Measurements from ENCODE around the gene GNA12. TPM values are rescaled to one million over a fixed set of nuclear protein-coding genes. Genes with fewer than 3 reads are reported as not detected.

Gene GNA12
- total and polyA plus RNA-seq, 10 of the 15 experiments (the other 5 are each of a cell fraction or from before 2014, with no cell fraction given): 1.9 to 51.8 (median 12.6) TPM

- Histone ChIP-seq H3K79me2 (ENCODE audit: control insufficient read depth, insufficient read depth, low read length) (no peaks in the 10 kb centered on the region), H4K20me1 (ENCODE audit: control insufficient read depth, insufficient read depth) (0 out of 2 replicates have a peak, but pooled peaks cover 3% of the 10 kb centered on the region), H3K9me3 (replicated peaks; ENCODE audit: control insufficient read depth, insufficient read depth, low read length) (no peaks in the 10 kb centered on the region), H3K27ac (ENCODE audit: control insufficient read depth, insufficient read depth) (no peak overlapping the region), H2AFZ (ENCODE audit: control insufficient read depth, low read depth, low read length) (no peak overlapping the region), H3K4me1 (ENCODE audit: control insufficient read depth, insufficient read depth, low read length) (no peaks in the 10 kb centered on the region), H3K4me2 (ENCODE audit: control insufficient read depth, insufficient read depth) (no peak overlapping the region), H3K36me3 (ENCODE audit: control insufficient read depth in 2 of 2, insufficient read depth in 2 of 2, low read length in 1 of 2) (peaks cover 4 to 5% of the 10 kb centered on the region in 2 experiments; a peak in 3 of 4 replicates), H3K9ac (ENCODE audit: control insufficient read depth, insufficient read depth, low read length) (no peak overlapping the region), H3K27me3 (replicated peaks in 1 of 2; ENCODE audit: control insufficient read depth in 2 of 2, insufficient read depth in 2 of 2, low read length in 1 of 2) (no peaks in the 10 kb centered on the region), H3K4me3 (no peak overlapping the region)
- FAIRE-seq (no peak), ATAC-seq (no peak), DNase-seq (ENCODE audit: low read depth, low spot score) (no peak)
- TF ChIP-seq KLF5 (IDR thresholded peaks at IDR 0.05; ENCODE audit: partially characterized antibody) (no peak), YBX1 (IDR thresholded peaks at IDR 0.05) (no peak), ATF3 (IDR thresholded peaks at IDR 0.05; ENCODE audit: borderline replicate concordance, extremely low read depth, low read depth, low read length) (no peak), CEBPB (IDR thresholded peaks at IDR 0.05; ENCODE audit: borderline replicate concordance in 1 of 2, low read depth in 2 of 2, low read length in 2 of 2) (no peak), IKZF2 (IDR thresholded peaks at IDR 0.05) (no peak), SMAD1 (IDR thresholded peaks at IDR 0.05; ENCODE audit: low read depth, partially characterized antibody) (no peak), ZNF687 (IDR thresholded peaks at IDR 0.05) (no peak), SMC3 (IDR thresholded peaks at IDR 0.05; ENCODE audit: borderline replicate concordance, low read length) (no peak), CREB1 (IDR thresholded peaks at IDR 0.05; ENCODE audit: low read depth) (no peak), CBX5 (IDR thresholded peaks at IDR 0.05; ENCODE audit: low read depth) (no peak), JUND (IDR thresholded peaks at IDR 0.05; ENCODE audit: low read depth, low read length) (no peak), DPF2 (IDR thresholded peaks at IDR 0.05) (no peak), POU2F2 (IDR thresholded peaks at IDR 0.05; ENCODE audit: borderline replicate concordance, low read depth, low read length) (no peak), POLR2AphosphoS5 (IDR thresholded peaks at IDR 0.05; ENCODE audit: low read length) (no peak), E2F4 (IDR thresholded peaks at IDR 0.05; ENCODE audit: low read depth, low read length) (no peak)
- CTCF ChIA-PET: interaction anchor here (0.6 kb wide), 1 partner anchor 1847 kb away, joined by 3 read pairs; no protein-coding TSS in a partner anchor
- no TSS peak for BruUV-seq (replicated peaks)
- POLR2A ChIA-PET: interaction anchor here (0.5 to 0.9 kb wide), 2 partner anchors 10 to 74 kb away, joined by 3 read pairs; no protein-coding TSS in a partner anchor
- intact Hi-C loops (cut with micrococcal nuclease; ENCODE audit: unreplicated experiment) (no loop called here), in situ Hi-C loops (cut with MboI) (no loop called here)
- SMC1A ChIA-PET (ENCODE audit: uncharacterized antibody, unreplicated experiment): interaction anchor here (0.7 to 1.7 kb wide), 2 partner anchors 9 to 45 kb away, joined by 3 to 4 read pairs; no protein-coding TSS in a partner anchor
- WGBS (ENCODE audit: insufficient coverage, insufficient replicate concordance, low lambda C conversion rate, missing lambda C conversion rate): 97% methylated on average over 8 of the region's 8 CpGs
- RAD21 ChIA-PET (ENCODE audit: unreplicated experiment): interaction anchor here (0.6 kb wide), 1 partner anchor 22 kb away, joined by 3 read pairs; no protein-coding TSS in a partner anchor
Observed at GRCh38 chr7:2830609-2831376, 13.3 kb downstream of the GNA12 start.
